Measurements from ENCODE around the gene FAM118B.

FAM118B gene

GRCh38 chr11:126211236-126212088 lies at the start of gene FAM118B, which contains the start of gene RPUSD4:
TSS of gene FAM118B (plus strand) at chr11:126211782. CDS start at chr11:126235002, 23,220 bp downstream.
TSS of gene RPUSD4 (minus strand) at chr11:126211650. CDS start at chr11:126211638, 12 bp downstream.
- H3K27ac ChIP-seq (ENCODE audit: low read depth in 2 of 2, low read length in 2 of 2): peak within 1 kb of the TSS; percentile 48 to 66
- no peaks in the 10 kb centered on the region for H3K9me3 ChIP-seq (ENCODE audit: control insufficient read depth in 2 of 2, low read length in 2 of 2)
- no peaks in the 10 kb centered on the region for H3K27me3 ChIP-seq (ENCODE audit: control insufficient read depth in 2 of 2, insufficient read depth in 2 of 2, low read length in 2 of 2)
- peak within 1 kb of the TSS; percentile 70 to 84 for H3K9ac ChIP-seq (ENCODE audit: low read depth in 1 of 2, low read length in 2 of 2)
- peak within 1 kb of the TSS; percentile 95 to 100 for H3K4me3 ChIP-seq (ENCODE audit: low read length in 2 of 2)
- H3K4me1 ChIP-seq (ENCODE audit: control insufficient read depth in 2 of 2, insufficient read depth in 2 of 2, low read length in 2 of 2): peaks cover 18 to 23% of the 10 kb centered on the region in 2 donors
- peaks cover 2 to 19% of the 10 kb centered on the region in 2 donors for H3K36me3 ChIP-seq (ENCODE audit: control insufficient read depth in 2 of 2, insufficient read depth in 2 of 2, low read length in 2 of 2)

GRCh38 chr11:126162306-126163030 lies 49.1 kb upstream of the FAM118B start:
- Histone ChIP-seq H3K9me3 (ENCODE audit: control insufficient read depth in 2 of 2, low read length in 2 of 2) (no peaks in the 10 kb centered on the region), H3K4me1 (ENCODE audit: control insufficient read depth in 2 of 2, insufficient read depth in 2 of 2, low read length in 2 of 2) (peaks cover 3 to 4% of the 10 kb centered on the region in 2 donors), H3K9ac (ENCODE audit: low read depth in 1 of 2, low read length in 2 of 2) (no peak overlapping the region), H3K27me3 (ENCODE audit: control insufficient read depth in 2 of 2, insufficient read depth in 2 of 2, low read length in 2 of 2) (peaks cover 0 to 3% of the 10 kb centered on the region in 2 donors), H3K4me3 (ENCODE audit: low read length in 2 of 2) (no peak overlapping the region), H3K27ac (ENCODE audit: low read depth in 2 of 2, low read length in 2 of 2) (no peak overlapping the region), H3K36me3 (ENCODE audit: control insufficient read depth in 2 of 2, insufficient read depth in 2 of 2, low read length in 2 of 2) (no peaks in the 10 kb centered on the region)

GRCh38 chr11:126163074-126163700 lies 48.4 kb upstream of the FAM118B start:
- no peaks in the 10 kb centered on the region for H3K36me3 ChIP-seq (ENCODE audit: control insufficient read depth in 2 of 2, insufficient read depth in 2 of 2, low read length in 2 of 2)
- H3K9me3 ChIP-seq (ENCODE audit: control insufficient read depth in 2 of 2, low read length in 2 of 2): no peaks in the 10 kb centered on the region
- peaks cover 0 to 3% of the 10 kb centered on the region in 2 donors for H3K27me3 ChIP-seq (ENCODE audit: control insufficient read depth in 2 of 2, insufficient read depth in 2 of 2, low read length in 2 of 2)
- H3K4me3 ChIP-seq (ENCODE audit: low read length in 2 of 2): no peak overlapping the region
- no peak overlapping the region for H3K27ac ChIP-seq (ENCODE audit: low read depth in 2 of 2, low read length in 2 of 2)
- H3K4me1 ChIP-seq (ENCODE audit: control insufficient read depth in 2 of 2, insufficient read depth in 2 of 2, low read length in 2 of 2): peaks cover 0 to 3% of the 10 kb centered on the region in 2 donors
- H3K9ac ChIP-seq (ENCODE audit: low read depth in 1 of 2, low read length in 2 of 2): no peak overlapping the region

GRCh38 chr11:126163779-126164178 lies 47.8 kb upstream of the FAM118B start:
- no peaks in the 10 kb centered on the region for H3K9me3 ChIP-seq (ENCODE audit: control insufficient read depth in 2 of 2, low read length in 2 of 2)
- peaks cover 0 to 3% of the 10 kb centered on the region in 2 donors for H3K27me3 ChIP-seq (ENCODE audit: control insufficient read depth in 2 of 2, insufficient read depth in 2 of 2, low read length in 2 of 2)
- H3K4me3 ChIP-seq (ENCODE audit: low read length in 2 of 2): no peak overlapping the region
- H3K27ac ChIP-seq (ENCODE audit: low read depth in 2 of 2, low read length in 2 of 2): no peak overlapping the region
- H3K9ac ChIP-seq (ENCODE audit: low read depth in 1 of 2, low read length in 2 of 2): no peak overlapping the region
- H3K4me1 ChIP-seq (ENCODE audit: control insufficient read depth in 2 of 2, insufficient read depth in 2 of 2, low read length in 2 of 2): no peaks in the 10 kb centered on the region
- H3K36me3 ChIP-seq (ENCODE audit: control insufficient read depth in 2 of 2, insufficient read depth in 2 of 2, low read length in 2 of 2): no peaks in the 10 kb centered on the region

- H3K36me3 ChIP-seq (ENCODE audit: control insufficient read depth in 2 of 2, insufficient read depth in 2 of 2, low read length in 2 of 2): no peaks in the 10 kb centered on the region
- no peak overlapping the region for H3K27ac ChIP-seq (ENCODE audit: low read depth in 2 of 2, low read length in 2 of 2)
- no peak overlapping the region for H3K4me3 ChIP-seq (ENCODE audit: low read length in 2 of 2)
- H3K4me1 ChIP-seq (ENCODE audit: control insufficient read depth in 2 of 2, insufficient read depth in 2 of 2, low read length in 2 of 2): no peaks in the 10 kb centered on the region
- H3K9me3 ChIP-seq (ENCODE audit: control insufficient read depth in 2 of 2, low read length in 2 of 2): no peaks in the 10 kb centered on the region
- no peak overlapping the region for H3K9ac ChIP-seq (ENCODE audit: low read depth in 1 of 2, low read length in 2 of 2)
- peaks cover 0 to 3% of the 10 kb centered on the region in 2 donors for H3K27me3 ChIP-seq (ENCODE audit: control insufficient read depth in 2 of 2, insufficient read depth in 2 of 2, low read length in 2 of 2)
Observed at GRCh38 chr11:126164781-126165180, 46.8 kb upstream of the FAM118B start.

- H3K27ac ChIP-seq (ENCODE audit: low read depth in 2 of 2, low read length in 2 of 2): no peak overlapping the region
- no peaks in the 10 kb centered on the region for H3K4me1 ChIP-seq (ENCODE audit: control insufficient read depth in 2 of 2, insufficient read depth in 2 of 2, low read length in 2 of 2)
- H3K27me3 ChIP-seq (ENCODE audit: control insufficient read depth in 2 of 2, insufficient read depth in 2 of 2, low read length in 2 of 2): peaks cover 0 to 3% of the 10 kb centered on the region in 2 donors
- H3K9ac ChIP-seq (ENCODE audit: low read depth in 1 of 2, low read length in 2 of 2): no peak overlapping the region
- H3K36me3 ChIP-seq (ENCODE audit: control insufficient read depth in 2 of 2, insufficient read depth in 2 of 2, low read length in 2 of 2): no peaks in the 10 kb centered on the region
- no peaks in the 10 kb centered on the region for H3K9me3 ChIP-seq (ENCODE audit: control insufficient read depth in 2 of 2, low read length in 2 of 2)
- no peak overlapping the region for H3K4me3 ChIP-seq (ENCODE audit: low read length in 2 of 2)
Observed at GRCh38 chr11:126165311-126165720, 46.3 kb upstream of the FAM118B start.

- no peak overlapping the region for H3K27ac ChIP-seq (ENCODE audit: low read depth in 2 of 2, low read length in 2 of 2)
- no peak overlapping the region for H3K4me3 ChIP-seq (ENCODE audit: low read length in 2 of 2)
- H3K36me3 ChIP-seq (ENCODE audit: control insufficient read depth in 2 of 2, insufficient read depth in 2 of 2, low read length in 2 of 2): no peaks in the 10 kb centered on the region
- no peak overlapping the region for H3K9ac ChIP-seq (ENCODE audit: low read depth in 1 of 2, low read length in 2 of 2)
- no peaks in the 10 kb centered on the region for H3K9me3 ChIP-seq (ENCODE audit: control insufficient read depth in 2 of 2, low read length in 2 of 2)
- H3K27me3 ChIP-seq (ENCODE audit: control insufficient read depth in 2 of 2, insufficient read depth in 2 of 2, low read length in 2 of 2): peaks cover 0 to 3% of the 10 kb centered on the region in 2 donors
- no peaks in the 10 kb centered on the region for H3K4me1 ChIP-seq (ENCODE audit: control insufficient read depth in 2 of 2, insufficient read depth in 2 of 2, low read length in 2 of 2)
Observed at GRCh38 chr11:126165757-126166156, 45.8 kb upstream of the FAM118B start.

- H3K27ac ChIP-seq (ENCODE audit: low read depth in 2 of 2, low read length in 2 of 2): no peak overlapping the region
- peaks cover 0 to 3% of the 10 kb centered on the region in 2 donors for H3K27me3 ChIP-seq (ENCODE audit: control insufficient read depth in 2 of 2, insufficient read depth in 2 of 2, low read length in 2 of 2)
- H3K4me1 ChIP-seq (ENCODE audit: control insufficient read depth in 2 of 2, insufficient read depth in 2 of 2, low read length in 2 of 2): no peaks in the 10 kb centered on the region
- H3K9me3 ChIP-seq (ENCODE audit: control insufficient read depth in 2 of 2, low read length in 2 of 2): no peaks in the 10 kb centered on the region
- H3K9ac ChIP-seq (ENCODE audit: low read depth in 1 of 2, low read length in 2 of 2): no peak overlapping the region
- no peak overlapping the region for H3K4me3 ChIP-seq (ENCODE audit: low read length in 2 of 2)
- no peaks in the 10 kb centered on the region for H3K36me3 ChIP-seq (ENCODE audit: control insufficient read depth in 2 of 2, insufficient read depth in 2 of 2, low read length in 2 of 2)
Observed at GRCh38 chr11:126166413-126166812, 45.2 kb upstream of the FAM118B start.

GRCh38 chr11:126167488-126167887 lies 44.1 kb upstream of the FAM118B start:
- Histone ChIP-seq H3K9me3 (ENCODE audit: control insufficient read depth in 2 of 2, low read length in 2 of 2) (no peaks in the 10 kb centered on the region), H3K4me3 (ENCODE audit: low read length in 2 of 2) (no peak overlapping the region), H3K36me3 (ENCODE audit: control insufficient read depth in 2 of 2, insufficient read depth in 2 of 2, low read length in 2 of 2) (no peaks in the 10 kb centered on the region), H3K27ac (ENCODE audit: low read depth in 2 of 2, low read length in 2 of 2) (no peak overlapping the region), H3K9ac (ENCODE audit: low read depth in 1 of 2, low read length in 2 of 2) (no peak overlapping the region), H3K4me1 (ENCODE audit: control insufficient read depth in 2 of 2, insufficient read depth in 2 of 2, low read length in 2 of 2) (no peaks in the 10 kb centered on the region), H3K27me3 (ENCODE audit: control insufficient read depth in 2 of 2, insufficient read depth in 2 of 2, low read length in 2 of 2) (peaks cover 0 to 3% of the 10 kb centered on the region in 2 donors)

Measured in mucosa of rectum (tissue), 2 donors.